Activated CD4-positive, CD25-positive, alpha-beta regulatory T cell treated with anti-CD3 and anti-CD28 coated beads, Interleukin-2, amount 50 U/mL, for 16 hours (primary cell): ENCODE measurements around the gene ZNF335.

ENCODE experiments used
- DNase-seq: peaks from one replicate; pipeline ENCODE4 v3.0.0-alpha.2; 2020; ENCODE audit warnings: low read depth, low spot score

Gene ZNF335

GRCh38 chr20:45971675-45972499 is at the start of gene ZNF335:
Gene ZNF335 (minus strand): TSS chr20:45972203. CDS start chr20:45971410, 793 bp downstream.
- peak; percentile 89 for DNase-seq

GRCh38 chr20:46020555-46020954 is 48.6 kb upstream of the ZNF335 start:
- no peak for DNase-seq

GRCh38 chr20:46018611-46019010 is 46.6 kb upstream of the ZNF335 start:
- DNase-seq = no peak

- DNase-seq = no peak
These were observed 46.1 kb upstream of the ZNF335 start for GRCh38 chr20:46018112-46018511.

GRCh38 chr20:46017272-46017671 is 45.3 kb upstream of the ZNF335 start:
- no peak for DNase-seq

GRCh38 chr20:46014517-46015396 is 42.8 kb upstream of the ZNF335 start:
- DNase-seq = no peak

GRCh38 chr20:46013829-46014516 is 42.0 kb upstream of the ZNF335 start:
- DNase-seq = peak; percentile 36

- DNase-seq = no peak
These were observed 41.4 kb upstream of the ZNF335 start for GRCh38 chr20:46013322-46013828.

- no peak for DNase-seq
These were observed 40.9 kb upstream of the ZNF335 start for GRCh38 chr20:46012921-46013320.

GRCh38 chr20:46011631-46012482 is 39.9 kb upstream of the ZNF335 start:
- DNase-seq = no peak

GRCh38 chr20:46010491-46011391 is 38.7 kb upstream of the ZNF335 start:
- DNase-seq = no peak

- no peak for DNase-seq
These were observed 37.8 kb upstream of the ZNF335 start for GRCh38 chr20:46009816-46010215.

GRCh38 chr20:46007671-46008070 is 35.7 kb upstream of the ZNF335 start:
- no peak for DNase-seq

- DNase-seq = no peak
These were observed 35.0 kb upstream of the ZNF335 start for GRCh38 chr20:46006964-46007363.

GRCh38 chr20:46006022-46006705 is 34.2 kb upstream of the ZNF335 start:
- DNase-seq = no peak

- DNase-seq = no peak
These were observed 33.0 kb upstream of the ZNF335 start for GRCh38 chr20:46004889-46005473.

GRCh38 chr20:46004187-46004586 is 32.2 kb upstream of the ZNF335 start:
- DNase-seq = no peak

GRCh38 chr20:46002008-46002407 is 30.0 kb upstream of the ZNF335 start:
- DNase-seq = no peak

- no peak for DNase-seq
These were observed 29.5 kb upstream of the ZNF335 start for GRCh38 chr20:46001498-46001897.
